NCI-H774 (cell line): Measurements from ENCODE around the gene CCDC183.
"Not testable (repeated sequence)": the region's sequence is repeated elsewhere in the genome, so short reads cannot be mapped to it uniquely, and the experiment has no call there.

Source experiments
- DNase-seq: peaks from one replicate; lab custom pipeline; 2025; lab: John Stamatoyannopoulos, UW

CCDC183 gene

GRCh38 chr9:136838314-136839228, 42.4 kb downstream of the CCDC183 start:
- no peak for DNase-seq

- no peak for DNase-seq
Observed at GRCh38 chr9:136839229-136840139, 43.3 kb downstream of the CCDC183 start.

- no peak for DNase-seq
Observed at GRCh38 chr9:136840140-136840876, 44.2 kb downstream of the CCDC183 start.

GRCh38 chr9:136840877-136841645, 44.9 kb downstream of the CCDC183 start:
- DNase-seq = peak; percentile 79

- DNase-seq = not testable (repeated sequence)
Observed at GRCh38 chr9:136841646-136842379, 45.7 kb downstream of the CCDC183 start.

- peak; percentile 46 for DNase-seq
Observed at GRCh38 chr9:136842380-136842948, 46.3 kb downstream of the CCDC183 start, which contains the start of gene AJM1. Gene AJM1 (plus strand): TSS chr9:136842478. CDS start chr9:136844415, 1,937 bp downstream.

GRCh38 chr9:136843159-136843800, 47.1 kb downstream of the CCDC183 start:
- not testable (repeated sequence) for DNase-seq

- DNase-seq = not testable (repeated sequence)
Observed at GRCh38 chr9:136843801-136844740, 47.9 kb downstream of the CCDC183 start.

- no peak for DNase-seq
Observed at GRCh38 chr9:136844761-136845464, 48.8 kb downstream of the CCDC183 start.

- no peak for DNase-seq
Observed at GRCh38 chr9:136845465-136846260, 49.5 kb downstream of the CCDC183 start.

GRCh38 chr9:136846376-136847087, 50.4 kb downstream of the CCDC183 start:
- no peak for DNase-seq

- DNase-seq = peak; percentile 45
Observed at GRCh38 chr9:136847088-136847825, 51.1 kb downstream of the CCDC183 start.

- DNase-seq = peak; percentile 82
Observed at GRCh38 chr9:136847826-136848392, 51.8 kb downstream of the CCDC183 start.

GRCh38 chr9:136848393-136849037, 52.4 kb downstream of the CCDC183 start:
- peak; percentile 66 for DNase-seq
